Measurements from ENCODE around the gene SCUBE1.

- no peak for TF ChIP-seq CTCF (IDR thresholded peaks at IDR 0.05)
- TF ChIP-seq POLR2A (IDR thresholded peaks at IDR 0.05; ENCODE audit: low read depth), result no peak
- TF ChIP-seq POLR2AphosphoS5 (IDR thresholded peaks at IDR 0.05), result no peak
These were observed 2.2 kb upstream of the SCUBE1 start for GRCh38 chr22:43345356-43345755.
